GM18868 (cell line): ENCODE results near the gene DUSP16.
"Not testable (repeated sequence)": the region's sequence is repeated elsewhere in the genome, so short reads cannot be mapped to it uniquely, and the experiment has no call there.

Experiments
- ATAC-seq: cut with Tn5 transposase; IDR thresholded peaks from one replicate; pipeline ENCODE4 v1.9.1; 2021; ENCODE audit warnings: mild to moderate bottlenecking, moderate library complexity; ENCODE audit not compliant: unreplicated experiment

Gene DUSP16

DNA sequence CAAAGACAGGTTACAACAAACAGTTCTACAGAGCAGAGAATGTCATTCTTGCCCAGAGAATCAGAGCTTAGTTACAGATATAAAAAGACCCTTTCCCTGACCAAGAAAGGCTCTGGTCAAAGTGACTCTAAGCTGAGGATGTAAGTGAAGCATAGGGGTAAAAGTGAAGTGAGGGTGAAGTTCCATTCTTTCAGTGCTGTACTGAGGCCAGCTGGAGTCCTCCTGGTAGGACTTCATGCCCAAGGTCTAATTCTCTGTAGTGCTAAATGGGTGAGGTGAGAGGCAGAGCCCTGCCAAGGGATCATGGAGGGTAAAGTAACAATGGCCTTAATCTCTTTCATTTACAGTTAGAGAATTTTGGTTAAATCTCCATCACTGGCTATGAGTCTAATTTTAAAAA lies 38.5 kb downstream of the DUSP16 start:
- no peak for ATAC-seq

DNA sequence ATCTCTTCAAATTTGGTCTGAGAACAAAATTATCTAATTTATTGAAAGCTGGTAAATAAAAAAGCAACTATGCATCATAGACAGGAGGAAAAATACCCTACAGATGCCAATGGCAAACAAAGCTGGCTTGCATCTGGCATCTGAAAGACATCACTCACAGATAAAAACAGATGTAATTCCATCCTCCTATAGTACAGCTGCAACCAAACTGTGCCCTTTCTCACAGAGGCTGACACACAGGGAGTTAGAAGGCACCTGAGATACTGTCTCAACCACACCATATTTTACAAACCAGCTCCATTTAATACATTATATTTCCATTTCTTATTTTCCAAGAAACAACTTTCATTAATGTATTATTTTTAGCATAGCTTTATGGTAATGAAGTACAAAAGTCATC lies 39.4 kb downstream of the DUSP16 start:
- no peak for ATAC-seq

GRCh38 chr12:12522657-12523056 lies 40.0 kb downstream of the DUSP16 start:
- not testable (repeated sequence) for ATAC-seq

DNA sequence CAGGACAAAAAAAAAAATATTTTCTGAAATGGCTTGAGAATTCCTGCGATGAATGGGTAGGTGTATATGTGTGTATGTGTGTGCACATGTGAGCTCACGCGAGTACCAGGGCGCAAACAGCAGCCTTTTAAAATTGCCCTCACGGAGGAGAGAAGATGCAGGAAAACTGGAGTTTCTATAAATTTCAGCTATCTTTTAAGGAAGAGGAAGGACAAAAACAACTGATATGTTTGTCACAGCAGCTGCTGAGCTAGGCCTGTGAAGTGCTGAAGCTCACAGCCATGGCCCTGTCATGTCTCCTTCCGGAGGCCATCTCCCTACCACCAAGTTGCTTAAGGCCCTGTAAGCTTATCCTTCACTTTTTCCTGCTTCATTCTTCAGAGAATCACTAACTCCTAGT lies 40.8 kb downstream of the DUSP16 start:
- ATAC-seq: no peak

DNA sequence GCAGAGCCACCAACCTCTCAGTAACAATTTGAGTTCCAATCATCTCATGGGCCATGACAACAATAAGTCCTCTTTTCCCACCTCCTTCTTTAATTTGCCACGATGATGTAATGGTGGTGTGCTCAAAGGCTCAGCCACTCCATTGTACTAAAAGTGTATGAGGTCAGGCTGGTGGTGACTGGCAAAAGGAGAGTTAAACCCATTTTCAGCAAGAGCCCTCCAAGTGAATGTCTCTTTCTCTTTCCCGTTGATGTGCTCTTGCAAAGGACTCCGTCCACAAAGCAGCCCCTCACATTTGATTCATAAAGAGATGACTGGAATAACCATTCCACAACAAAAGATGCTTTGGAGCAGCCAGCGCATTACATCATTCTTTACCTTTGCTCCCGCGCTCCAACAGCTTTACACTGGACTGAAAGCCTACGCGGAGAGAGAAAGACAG lies 41.6 kb downstream of the DUSP16 start:
- ATAC-seq: no peak

DNA sequence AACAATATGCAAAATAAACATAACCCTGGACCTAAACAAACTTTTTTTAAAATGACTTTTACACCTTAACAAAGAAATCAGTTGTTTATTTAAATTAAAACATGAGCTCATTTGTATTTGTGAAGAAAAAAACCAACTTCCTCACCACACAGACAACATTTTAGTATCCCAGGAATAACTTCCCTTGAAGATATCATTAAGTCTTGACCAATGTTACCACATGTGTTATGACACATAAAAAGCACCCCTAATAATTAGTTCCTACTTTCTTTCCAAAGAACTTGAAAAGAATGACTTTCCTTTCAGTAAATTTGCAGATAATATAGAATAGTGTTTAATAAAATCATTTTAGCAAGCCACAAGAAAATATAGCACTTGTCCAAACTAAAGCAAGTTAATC lies 42.4 kb downstream of the DUSP16 start:
- ATAC-seq: no peak

- no peak for ATAC-seq
Measured at GRCh38 chr12:12519354-12519998, 43.2 kb downstream of the DUSP16 start.

DNA sequence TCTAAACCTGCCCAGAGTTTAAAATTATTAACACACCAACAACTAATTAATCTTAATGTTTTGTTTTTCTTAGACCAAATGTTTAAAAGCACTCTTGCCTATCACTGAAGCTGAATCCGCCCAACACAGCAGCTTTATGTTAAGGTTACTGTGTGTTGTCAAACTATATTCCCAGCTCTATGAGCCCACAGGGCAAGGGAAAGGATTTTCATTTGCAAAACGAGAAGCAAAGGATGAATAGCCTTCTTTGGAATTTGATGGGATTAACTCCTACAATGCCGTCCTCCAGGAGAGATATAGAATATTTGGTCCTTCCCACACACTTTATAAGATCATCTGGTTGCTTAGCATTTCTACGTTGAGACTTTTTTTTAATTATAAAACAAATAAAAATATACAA lies 43.7 kb downstream of the DUSP16 start:
- no peak for ATAC-seq

DNA sequence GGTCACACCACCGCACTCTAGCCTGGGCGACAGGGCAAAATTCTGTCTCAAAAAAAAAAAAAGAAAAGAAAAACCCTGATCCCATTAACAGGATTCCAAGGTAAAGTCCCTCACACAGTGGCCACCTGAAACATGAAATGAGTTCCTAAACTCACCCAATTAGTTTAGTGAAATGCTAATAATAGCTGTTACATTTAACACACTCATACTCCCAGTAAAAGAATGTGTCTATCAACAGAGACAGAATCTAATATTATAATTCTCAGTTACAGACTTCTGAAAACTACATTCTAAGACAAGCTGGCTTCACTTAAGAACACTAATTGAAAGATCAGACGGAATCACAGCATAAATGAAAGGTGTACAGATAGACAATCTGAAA lies 44.2 kb downstream of the DUSP16 start:
- no peak for ATAC-seq

- ATAC-seq: no peak
Measured at GRCh38 chr12:12513416-12514006, 49.2 kb downstream of the DUSP16 start.

GRCh38 chr12:12511895-12512711 lies 50.6 kb downstream of the DUSP16 start:
- ATAC-seq: peak; percentile 71

GRCh38 chr12:12511021-12511783 lies 51.5 kb downstream of the DUSP16 start:
- no peak for ATAC-seq

DNA sequence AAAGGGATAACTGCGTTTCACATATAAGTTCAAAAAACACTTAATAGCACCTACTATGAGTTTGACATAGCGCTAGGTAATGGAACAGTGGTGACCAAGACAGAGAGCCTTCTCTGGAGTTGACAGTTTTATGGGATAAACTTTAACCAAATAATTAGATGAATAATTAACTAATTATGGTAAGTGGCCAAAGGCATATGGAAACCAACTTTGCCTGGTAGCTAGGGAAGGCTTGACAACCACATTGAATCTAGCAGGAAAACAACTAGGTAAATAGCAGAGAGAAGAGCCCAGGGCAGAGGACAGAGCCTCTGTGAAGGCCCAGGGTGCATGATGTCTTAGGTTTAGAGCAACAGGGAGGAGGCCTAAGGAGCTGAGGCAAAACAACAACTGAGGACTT lies 52.1 kb downstream of the DUSP16 start:
- no peak for ATAC-seq

DNA sequence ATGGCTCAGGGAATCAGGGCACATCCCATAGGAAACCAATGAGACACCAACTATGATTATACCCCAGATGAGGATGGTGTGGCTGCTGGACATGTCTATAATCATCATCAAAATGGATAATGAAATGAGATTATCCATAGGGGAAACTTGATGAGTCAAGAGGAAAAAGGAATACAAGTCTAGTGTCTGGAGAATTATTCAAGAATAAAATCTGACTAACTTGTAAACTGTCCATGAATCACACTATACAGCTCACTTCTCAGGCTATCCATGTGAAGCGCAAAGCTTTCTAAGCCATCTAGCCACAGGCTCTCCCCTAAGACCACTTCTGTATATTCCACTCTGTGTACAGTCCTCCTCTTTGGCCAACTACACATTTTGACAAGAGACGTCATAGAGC lies 52.5 kb downstream of the DUSP16 start:
- ATAC-seq: no peak

- ATAC-seq: no peak
Measured at GRCh38 chr12:12508612-12509011, 54.1 kb downstream of the DUSP16 start.

DNA sequence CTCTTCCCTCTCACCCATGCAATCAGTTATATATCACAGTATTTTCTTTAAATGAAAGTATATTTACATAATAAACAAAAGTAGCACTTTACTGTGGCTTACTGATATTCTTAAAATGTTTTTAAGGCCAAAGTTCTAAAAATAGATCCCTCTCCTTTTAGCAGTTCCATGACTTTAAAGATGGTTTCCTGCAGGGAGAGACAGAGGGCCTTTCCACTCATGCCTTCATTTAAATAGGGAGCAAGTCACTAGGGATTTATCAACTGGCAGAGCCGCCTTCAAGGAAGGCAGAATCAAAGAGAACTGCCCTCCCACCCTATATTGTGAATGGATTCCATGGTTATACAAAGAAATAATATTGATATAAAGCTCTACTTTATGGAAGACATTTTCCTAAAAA lies 55.5 kb downstream of the DUSP16 start:
- no peak for ATAC-seq

DNA sequence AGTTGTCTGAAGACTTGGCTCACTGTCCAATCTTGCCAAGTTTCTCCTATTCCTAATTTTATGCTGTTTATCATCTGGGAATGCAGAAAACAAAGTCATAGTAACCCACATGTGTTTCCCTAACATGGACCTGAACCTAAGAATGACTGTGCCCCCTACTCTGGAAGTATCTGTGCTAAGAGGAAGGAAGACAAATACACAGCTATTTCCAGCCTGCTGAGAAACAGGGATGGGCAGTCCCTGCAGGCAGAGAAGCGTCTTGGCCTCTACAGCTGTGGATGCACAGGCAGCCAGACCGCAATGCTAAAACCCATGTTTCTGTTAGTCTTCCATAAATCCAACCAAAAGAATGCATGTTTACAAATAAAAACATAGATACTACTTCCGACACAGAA lies 56.2 kb downstream of the DUSP16 start:
- no peak for ATAC-seq

DNA sequence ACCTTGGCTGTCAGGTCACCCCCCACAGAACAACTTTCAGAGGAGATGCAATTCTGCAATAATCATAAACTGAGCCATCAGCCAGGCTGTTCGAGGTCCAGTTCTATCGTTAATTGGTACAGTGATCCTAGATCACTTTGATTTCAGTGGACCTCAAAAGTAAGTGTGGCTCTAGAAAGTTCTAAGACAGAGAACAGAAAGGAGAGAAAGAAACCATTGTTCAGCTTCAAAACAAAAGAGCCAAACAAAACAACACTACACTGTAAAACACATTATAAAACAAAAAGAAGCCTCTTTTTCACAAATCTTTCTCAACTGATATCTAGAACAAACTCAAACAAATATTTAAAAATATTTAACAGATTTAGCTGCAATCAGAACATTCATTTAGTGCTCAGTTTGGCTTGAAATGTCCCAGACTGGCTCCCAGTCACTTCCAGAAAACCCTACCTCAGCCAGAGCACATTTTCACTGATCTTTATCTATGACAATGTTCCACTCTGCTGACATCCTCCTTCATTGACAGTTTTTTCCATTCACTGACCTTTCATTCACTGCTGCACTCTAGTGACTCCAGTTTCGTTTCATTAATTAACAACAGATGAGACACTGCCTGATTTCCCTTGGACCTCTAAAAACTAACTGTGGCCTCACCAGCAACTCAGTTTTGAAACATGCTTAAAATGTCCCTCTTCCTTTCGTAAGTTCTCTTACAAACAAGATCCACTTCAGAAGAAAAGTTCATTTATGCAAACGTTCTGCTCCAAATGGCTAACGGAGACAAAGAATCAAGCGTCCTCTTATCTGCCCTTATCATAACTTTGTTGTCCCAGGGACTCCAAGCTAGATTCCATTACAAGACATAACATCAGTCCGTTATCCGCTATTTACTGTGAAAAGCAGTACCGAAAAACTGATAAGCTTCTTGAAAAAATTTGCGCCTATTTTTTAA lies 56.8 kb downstream of the DUSP16 start:
- ATAC-seq: peak; percentile 77

DNA sequence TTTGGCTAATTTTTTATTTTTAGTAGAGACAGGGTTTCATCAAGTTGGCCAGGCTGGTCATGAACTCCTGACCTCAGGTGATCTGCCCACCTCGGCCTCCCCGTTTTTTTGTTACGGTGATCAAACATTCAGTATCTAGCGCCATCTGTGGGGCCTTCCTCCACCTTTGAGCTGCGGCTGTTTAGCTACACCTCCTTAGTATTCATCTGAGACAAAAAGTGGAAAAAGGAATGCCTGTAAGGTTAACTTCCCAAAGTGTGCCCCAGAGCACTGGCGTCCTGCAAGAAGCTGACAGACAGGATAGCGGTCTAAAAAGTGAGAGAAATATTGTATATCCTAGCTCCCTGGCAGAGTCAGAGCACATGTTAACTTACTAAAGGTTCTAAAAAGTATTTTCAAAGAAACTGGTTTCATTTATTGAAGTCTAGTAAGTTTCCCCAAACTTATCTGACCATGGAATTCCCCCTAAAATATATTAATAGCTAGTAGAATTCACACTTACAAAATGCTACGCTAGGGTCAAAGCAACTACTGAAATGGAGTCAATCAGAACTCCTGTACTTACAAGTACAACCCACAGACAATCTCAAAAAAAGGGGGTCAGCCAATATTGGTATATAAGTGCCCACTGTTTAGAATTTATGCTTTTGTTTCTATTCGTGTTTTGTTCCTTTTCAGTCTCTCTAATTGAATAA lies 59.1 kb downstream of the DUSP16 start:
- no peak for ATAC-seq

GRCh38 chr12:12502815-12503151 lies 59.9 kb downstream of the DUSP16 start:
- ATAC-seq: no peak
